ENCODE results near the gene ZNF331.

- TF ChIP-seq CTCF (conservative IDR thresholded peaks at IDR 0.05; ENCODE audit: low read length): no peak
- TF ChIP-seq EZH2phosphoT487 (IDR thresholded peaks at IDR 0.05; ENCODE audit: borderline replicate concordance): no peak
These were observed 68.1 kb downstream of the ZNF331 start for GRCh38 chr19:53606031-53606430.

All from Loucy (cell line).